Neural cell (in vitro differentiated cells): ENCODE data around the gene RAX. TPM values are rescaled to one million over a fixed set of nuclear protein-coding genes. Genes with fewer than 3 reads are reported as not detected.

ENCODE experiments used
- H2AFZ ChIP-seq: fragments of 200-600, 300-800 bp; sonication (generic), shearing (Covaris generic); 2 replicates; pipeline ENCODE4 v1.6.0; 2014; ENCODE audit warnings: low read depth, mild to moderate bottlenecking, antibody characterized with exemption, low read length, moderate library complexity
- H3F3A ChIP-seq: fragments of 200-600 bp; shearing (Covaris generic); 2 replicates; pipeline ENCODE4 v1.6.1; 2016; ENCODE audit warnings: mild to moderate bottlenecking, moderate library complexity, mixed read lengths, antibody characterized with exemption, low read length; ENCODE audit not compliant: insufficient read depth, poor library complexity, severe bottlenecking
- H3K27ac ChIP-seq: fragments of 200-600, 300-800 bp; sonication (generic), shearing (Covaris generic); 2 replicates; pipeline ENCODE4 v1.5.1; 2014; ENCODE audit warnings: mild to moderate bottlenecking, low read length, moderate library complexity
- H3K27me3 ChIP-seq: fragments of 300-800, 200-600 bp; sonication (generic), shearing (Covaris generic); 2 replicates; pipeline ENCODE4 v1.6.0; 2014; ENCODE audit warnings: mild to moderate bottlenecking, low read depth, low read length, moderate library complexity; ENCODE audit not compliant: insufficient read depth
- H3K36me3 ChIP-seq: fragments of 300-800, 200-600 bp; sonication (generic), shearing (Covaris generic); 2 replicates; pipeline ENCODE4 v1.5.1; 2014; ENCODE audit warnings: mild to moderate bottlenecking, antibody characterized with exemption, low read length, moderate library complexity; ENCODE audit not compliant: insufficient read depth
- H3K4me2 ChIP-seq: fragments of 300-800, 200-600 bp; sonication (generic), shearing (Covaris generic); 2 replicates; pipeline ENCODE4 v1.6.0; 2014; ENCODE audit warnings: mild to moderate bottlenecking, low read length
- H3K4me3 ChIP-seq: fragments of 300-800, 200-600 bp; sonication (generic), shearing (Covaris generic); 2 replicates; pipeline ENCODE4 v1.5.1; 2014; ENCODE audit warnings: mild to moderate bottlenecking, low read length, moderate library complexity
- H3K79me2 ChIP-seq: fragments of 200-600 bp; shearing (Covaris generic); replicated peaks from 2 replicates; pipeline ENCODE4 v1.6.0; 2014; ENCODE audit warnings: mild to moderate bottlenecking, low read length, moderate library complexity; ENCODE audit not compliant: insufficient read depth
- H3K9ac ChIP-seq: fragments of 300-800, 200-600 bp; sonication (generic), shearing (Covaris generic); 2 replicates; pipeline ENCODE4 v1.6.1; 2016; ENCODE audit warnings: mild to moderate bottlenecking, low read length, mixed read lengths
- H3K9me2 ChIP-seq: fragments of 200-600 bp; shearing (Covaris generic); 2 replicates; pipeline ENCODE4 v1.6.1; 2016; ENCODE audit warnings: mild to moderate bottlenecking, low read length, mixed read lengths; ENCODE audit not compliant: insufficient read depth
- H3K9me3 ChIP-seq: fragments of 200-600, 300-800 bp; sonication (generic), shearing (Covaris generic); 2 replicates; pipeline ENCODE4 v1.6.1; 2016; ENCODE audit warnings: mild to moderate bottlenecking, mixed run types, low read length, moderate library complexity, mixed read lengths
- H4K20me1 ChIP-seq: fragments of 200-600 bp; shearing (Covaris generic); 2 replicates; pipeline ENCODE4 v1.6.1; 2016; ENCODE audit warnings: mild to moderate bottlenecking, mixed run types; ENCODE audit not compliant: insufficient read depth
- EP300 ChIP-seq: fragments of 450-650 bp; conservative IDR thresholded peaks from 2 replicates; pipeline ENCODE4 v1.6.1; 2014; ENCODE audit warnings: antibody characterized with exemption, mild to moderate bottlenecking, moderate library complexity; ENCODE audit not compliant: poor library complexity, severe bottlenecking
- EZH2 ChIP-seq: fragments of 200-600, 300-800 bp; shearing (Covaris generic), sonication (generic); IDR thresholded peaks from 2 replicates; pipeline ENCODE4 v1.6.1; 2014; ENCODE audit warnings: antibody characterized with exemption, low read length, borderline replicate concordance, mild to moderate bottlenecking; ENCODE audit not compliant: insufficient read depth, poor library complexity, severe bottlenecking
- MXI1 ChIP-seq: fragments of 450-650 bp; conservative IDR thresholded peaks from 2 replicates; pipeline ENCODE4 v1.6.1; 2014; ENCODE audit warnings: antibody characterized with exemption, mild to moderate bottlenecking; ENCODE audit not compliant: poor library complexity, severe bottlenecking
- POLR2AphosphoS5 ChIP-seq: IDR thresholded peaks from 2 replicates; pipeline ENCODE4 v1.6.1; 2012
- RAD21 ChIP-seq: fragments of 450-650 bp; conservative IDR thresholded peaks from 2 replicates; pipeline ENCODE4 v1.6.1; 2014; ENCODE audit warnings: antibody characterized with exemption, mild to moderate bottlenecking, moderate library complexity
- REST ChIP-seq: IDR thresholded peaks from 2 replicates; pipeline ENCODE4 v1.6.1; 2012; ENCODE audit warnings: borderline replicate concordance
- SMC3 ChIP-seq: fragments of 450-650 bp; conservative IDR thresholded peaks from 2 replicates; pipeline ENCODE4 v1.6.1; 2014; ENCODE audit warnings: antibody characterized with exemption, mild to moderate bottlenecking, moderate library complexity; ENCODE audit not compliant: poor library complexity
- TAF1 ChIP-seq: IDR thresholded peaks from 2 replicates; pipeline ENCODE4 v1.6.1; 2012; ENCODE audit warnings: low read depth
- polyA plus RNA-seq: library from polyadenylated mRNA; depleted of rRNA; stranded (reverse); fragments of >200 nt; gene quantifications from 2 replicates; pipeline ENCODE4 v1.2.3, GENCODE V29; 2014
- TF ChIP-seq, protein P1 (sequence below): fragments of 450-650 bp; IDR thresholded peaks from 2 replicates; pipeline ENCODE4 v1.5.1; 2014; ENCODE audit warnings: antibody characterized with exemption, mild to moderate bottlenecking, moderate library complexity; ENCODE audit not compliant: poor library complexity, severe bottlenecking

RAX gene
- polyA plus RNA-seq, 1 donor from 2014 or later, result not detected

DNA sequence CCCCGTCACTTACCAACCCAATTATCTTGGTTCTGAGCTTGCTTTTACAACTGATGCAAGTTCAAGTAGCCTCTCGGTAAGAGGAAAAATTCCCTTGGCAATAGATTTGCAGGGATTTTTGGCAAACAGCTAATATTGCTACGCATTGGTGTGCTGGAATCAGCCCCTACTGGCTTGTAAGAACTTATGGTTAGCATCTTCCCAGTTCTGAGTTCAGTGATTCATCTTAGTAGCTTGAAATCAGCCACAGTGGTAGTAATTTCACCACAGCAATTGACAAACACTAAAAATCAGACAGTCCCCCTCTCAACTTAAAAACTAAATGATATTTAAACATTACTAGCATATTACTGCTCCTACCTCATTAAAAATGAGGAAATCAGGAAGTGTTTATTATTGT, 5.9 kb upstream of the RAX start:
- Histone ChIP-seq H3K4me3 (no peak overlapping the region), H3K27me3 (peaks cover 67% of the 10 kb centered on the region), H3F3A (no peaks in the 10 kb centered on the region), H3K9me3 (no peaks in the 10 kb centered on the region), H3K79me2 (no peaks in the 10 kb centered on the region), H3K9ac (no peak overlapping the region), H3K9me2 (no peaks in the 10 kb centered on the region), H2AFZ (no peak overlapping the region), H3K4me2 (no peak overlapping the region), H3K36me3 (no peaks in the 10 kb centered on the region), H4K20me1 (no peaks in the 10 kb centered on the region), H3K27ac (no peak overlapping the region)
- no peak for TF ChIP-seq POLR2AphosphoS5
- no peak for TF ChIP-seq TAF1
- TF ChIP-seq EP300, result no peak
- TF ChIP-seq, protein P1, sequence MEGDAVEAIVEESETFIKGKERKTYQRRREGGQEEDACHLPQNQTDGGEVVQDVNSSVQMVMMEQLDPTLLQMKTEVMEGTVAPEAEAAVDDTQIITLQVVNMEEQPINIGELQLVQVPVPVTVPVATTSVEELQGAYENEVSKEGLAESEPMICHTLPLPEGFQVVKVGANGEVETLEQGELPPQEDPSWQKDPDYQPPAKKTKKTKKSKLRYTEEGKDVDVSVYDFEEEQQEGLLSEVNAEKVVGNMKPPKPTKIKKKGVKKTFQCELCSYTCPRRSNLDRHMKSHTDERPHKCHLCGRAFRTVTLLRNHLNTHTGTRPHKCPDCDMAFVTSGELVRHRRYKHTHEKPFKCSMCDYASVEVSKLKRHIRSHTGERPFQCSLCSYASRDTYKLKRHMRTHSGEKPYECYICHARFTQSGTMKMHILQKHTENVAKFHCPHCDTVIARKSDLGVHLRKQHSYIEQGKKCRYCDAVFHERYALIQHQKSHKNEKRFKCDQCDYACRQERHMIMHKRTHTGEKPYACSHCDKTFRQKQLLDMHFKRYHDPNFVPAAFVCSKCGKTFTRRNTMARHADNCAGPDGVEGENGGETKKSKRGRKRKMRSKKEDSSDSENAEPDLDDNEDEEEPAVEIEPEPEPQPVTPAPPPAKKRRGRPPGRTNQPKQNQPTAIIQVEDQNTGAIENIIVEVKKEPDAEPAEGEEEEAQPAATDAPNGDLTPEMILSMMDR, result no peak
- TF ChIP-seq MXI1, result no peak
- no peak for TF ChIP-seq EZH2
- TF ChIP-seq SMC3, result no peak
- no peak for TF ChIP-seq RAD21
- TF ChIP-seq REST, result no peak

GRCh38 chr18:59278793-59279192, 5.5 kb upstream of the RAX start:
- peaks cover 71% of the 10 kb centered on the region for H3K27me3 ChIP-seq
- H4K20me1 ChIP-seq, result no peaks in the 10 kb centered on the region
- H3K79me2 ChIP-seq, result no peaks in the 10 kb centered on the region
- no peak overlapping the region for H3K4me3 ChIP-seq
- no peak overlapping the region for H3K9ac ChIP-seq
- H3F3A ChIP-seq, result no peaks in the 10 kb centered on the region
- H3K4me2 ChIP-seq, result no peak overlapping the region
- H3K27ac ChIP-seq, result no peak overlapping the region
- no peaks in the 10 kb centered on the region for H3K36me3 ChIP-seq
- H3K9me3 ChIP-seq, result no peaks in the 10 kb centered on the region
- H2AFZ ChIP-seq, result no peak overlapping the region
- TF ChIP-seq RAD21 (no peak), TAF1 (no peak), MXI1 (no peak), SMC3 (no peak), REST (no peak), EP300 (no peak), EZH2 (no peak), POLR2AphosphoS5 (no peak)
- TF ChIP-seq, protein P1, result no peak
- no peaks in the 10 kb centered on the region for H3K9me2 ChIP-seq
